GM18526 (cell line): ENCODE measurements around the gene ELL.

ENCODE experiments used
- POLR2A ChIP-seq: IDR thresholded peaks from 3 replicates; pipeline ENCODE4 v1.6.1; 2011; ENCODE audit not compliant: insufficient read length; ENCODE audit errors: extremely low read depth

Gene ELL

GRCh38 chr19:18538115-18538514, 16.2 kb upstream of the ELL start:
- no peak for TF ChIP-seq POLR2A

- no peak for TF ChIP-seq POLR2A
Measured at GRCh38 chr19:18537431-18537830, 15.6 kb upstream of the ELL start.

GRCh38 chr19:18536475-18536874, 14.6 kb upstream of the ELL start:
- TF ChIP-seq POLR2A, result no peak

- TF ChIP-seq POLR2A, result no peak
Measured at GRCh38 chr19:18533058-18533457, 11.2 kb upstream of the ELL start.

- no peak for TF ChIP-seq POLR2A
Measured at GRCh38 chr19:18532168-18532890, 10.5 kb upstream of the ELL start.

GRCh38 chr19:18531485-18531884, 9.6 kb upstream of the ELL start:
- no peak for TF ChIP-seq POLR2A

- TF ChIP-seq POLR2A, result no peak
Measured at GRCh38 chr19:18529782-18530181, 7.9 kb upstream of the ELL start.

- TF ChIP-seq POLR2A, result no peak
Measured at GRCh38 chr19:18526316-18526715, 4.4 kb upstream of the ELL start.

- no peak for TF ChIP-seq POLR2A
Measured at GRCh38 chr19:18523841-18524240, 2.0 kb upstream of the ELL start.

- peak; percentile 69 for TF ChIP-seq POLR2A
Measured at GRCh38 chr19:18522124-18522861, 423 bp upstream of the ELL start.

- peak; percentile 41 for TF ChIP-seq POLR2A
Measured at GRCh38 chr19:18520848-18521691, 800 bp downstream of the ELL start.

- TF ChIP-seq POLR2A, result no peak
Measured at GRCh38 chr19:18519962-18520847, 1.7 kb downstream of the ELL start.

GRCh38 chr19:18518639-18519038, 3.2 kb downstream of the ELL start:
- TF ChIP-seq POLR2A, result no peak

GRCh38 chr19:18517606-18518005, 4.3 kb downstream of the ELL start:
- TF ChIP-seq POLR2A, result no peak

GRCh38 chr19:18515959-18516358, 5.9 kb downstream of the ELL start:
- TF ChIP-seq POLR2A, result no peak
